ENCODE measurements around the gene MT1X.
"Not testable (repeated sequence)": the region's sequence is repeated elsewhere in the genome, so short reads cannot be mapped to it uniquely, and the experiment has no call there.

The MT1X gene

GRCh38 chr16:56651586-56651985 lies 30.7 kb upstream of the MT1X start, which contains the start of gene MT1B:
MT1B (plus strand) TSS chr16:56651886; CDS start chr16:56651954, 68 bp downstream.
- H3K27ac ChIP-seq, result no peak within 1 kb of the TSS

DNA sequence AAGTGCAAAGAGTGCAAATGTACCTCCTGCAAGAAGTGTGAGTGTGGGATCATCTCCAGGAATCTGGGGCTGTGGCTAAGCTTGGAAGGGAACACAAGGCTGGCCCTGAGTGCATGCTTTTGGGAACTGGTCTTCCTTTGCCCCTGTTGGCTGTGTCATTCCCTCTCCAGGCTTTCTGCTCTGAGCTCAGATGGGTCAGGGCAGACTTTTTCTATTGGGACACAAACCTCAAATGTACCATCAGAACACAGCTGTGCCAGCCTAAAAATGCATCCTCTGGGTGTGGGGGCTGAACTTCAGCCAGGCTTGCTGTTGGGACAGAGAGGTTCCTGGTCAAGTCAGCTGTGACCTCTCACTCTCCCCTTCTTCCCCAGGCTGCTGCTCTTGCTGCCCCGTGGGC lies 29.7 kb upstream of the MT1X start:
- no peak overlapping the region for H3K4me3 ChIP-seq
- H3K27ac ChIP-seq, result no peak overlapping the region

More at GRCh38 chr16:56651586-56651985, 30.7 kb upstream of the MT1X start, which contains the start of gene MT1B:
- no peak within 1 kb of the TSS for H3K4me3 ChIP-seq

DNA sequence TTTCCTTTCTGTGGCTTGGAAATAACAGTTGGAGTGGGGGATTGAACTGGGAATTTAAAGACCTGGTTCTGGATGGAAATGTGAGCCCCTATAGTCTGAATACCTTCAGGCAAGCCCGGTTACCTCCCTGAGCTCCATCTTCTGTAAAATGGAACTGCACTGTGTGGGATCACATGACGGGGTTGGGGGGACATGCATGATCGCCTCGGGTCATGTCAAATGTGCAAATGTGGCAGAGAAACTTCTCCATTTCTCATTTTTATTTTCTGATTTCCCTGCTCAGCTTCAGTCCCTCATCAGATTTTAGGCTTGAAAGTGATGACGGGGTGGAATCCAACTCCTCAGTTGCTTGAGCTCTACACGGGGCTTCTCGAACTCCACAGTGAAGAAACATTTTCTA lies 29.1 kb upstream of the MT1X start:
- Histone ChIP-seq H3K27ac (no peak overlapping the region), H3K4me3 (no peak overlapping the region)

GRCh38 chr16:56657555-56658326 lies 24.5 kb upstream of the MT1X start, which contains the start of gene MT1F:
MT1F (plus strand) TSS chr16:56657959; CDS start chr16:56658059, 100 bp downstream.
- H3K27ac ChIP-seq, result peak within 1 kb of the TSS in 20 of 21 experiments; percentile 7 to 83 (median 69)

DNA sequence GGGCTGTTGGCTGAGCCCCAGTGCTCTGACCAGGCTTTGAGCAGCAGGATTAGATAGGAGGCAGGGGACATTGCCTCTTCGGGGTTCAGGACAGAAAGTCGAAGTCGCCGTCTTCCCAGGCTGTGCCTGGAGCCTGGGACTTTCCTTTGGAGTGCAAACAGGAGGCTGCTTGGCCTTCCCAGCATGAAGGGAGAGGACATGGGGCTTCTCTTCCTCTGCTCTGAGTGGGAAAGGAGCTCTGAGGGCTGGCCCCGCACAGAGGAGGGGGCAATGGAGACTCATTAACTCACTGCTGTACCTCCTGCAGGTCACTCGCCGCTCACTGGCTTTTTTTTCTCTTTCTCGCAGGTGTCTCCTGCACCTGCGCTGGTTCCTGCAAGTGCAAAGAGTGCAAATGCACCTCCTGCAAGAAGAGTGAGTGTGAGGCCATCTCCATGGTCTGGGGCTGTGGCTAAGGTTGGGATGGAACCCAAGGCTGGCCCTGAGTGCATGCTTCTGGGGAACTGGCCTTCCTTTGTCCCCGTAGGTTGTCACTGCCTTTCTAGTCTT lies 23.9 kb upstream of the MT1X start:
- H3K4me3 ChIP-seq, result peak overlapping the region; percentile 31 to 66 (median 52)
- peak overlapping the region in 13 of 21 experiments; percentile 7 to 79 (median 71) for H3K27ac ChIP-seq

More at GRCh38 chr16:56657555-56658326, 24.5 kb upstream of the MT1X start, which contains the start of gene MT1F:
- H3K4me3 ChIP-seq, result peak within 1 kb of the TSS; percentile 31 to 66 (median 52)

DNA sequence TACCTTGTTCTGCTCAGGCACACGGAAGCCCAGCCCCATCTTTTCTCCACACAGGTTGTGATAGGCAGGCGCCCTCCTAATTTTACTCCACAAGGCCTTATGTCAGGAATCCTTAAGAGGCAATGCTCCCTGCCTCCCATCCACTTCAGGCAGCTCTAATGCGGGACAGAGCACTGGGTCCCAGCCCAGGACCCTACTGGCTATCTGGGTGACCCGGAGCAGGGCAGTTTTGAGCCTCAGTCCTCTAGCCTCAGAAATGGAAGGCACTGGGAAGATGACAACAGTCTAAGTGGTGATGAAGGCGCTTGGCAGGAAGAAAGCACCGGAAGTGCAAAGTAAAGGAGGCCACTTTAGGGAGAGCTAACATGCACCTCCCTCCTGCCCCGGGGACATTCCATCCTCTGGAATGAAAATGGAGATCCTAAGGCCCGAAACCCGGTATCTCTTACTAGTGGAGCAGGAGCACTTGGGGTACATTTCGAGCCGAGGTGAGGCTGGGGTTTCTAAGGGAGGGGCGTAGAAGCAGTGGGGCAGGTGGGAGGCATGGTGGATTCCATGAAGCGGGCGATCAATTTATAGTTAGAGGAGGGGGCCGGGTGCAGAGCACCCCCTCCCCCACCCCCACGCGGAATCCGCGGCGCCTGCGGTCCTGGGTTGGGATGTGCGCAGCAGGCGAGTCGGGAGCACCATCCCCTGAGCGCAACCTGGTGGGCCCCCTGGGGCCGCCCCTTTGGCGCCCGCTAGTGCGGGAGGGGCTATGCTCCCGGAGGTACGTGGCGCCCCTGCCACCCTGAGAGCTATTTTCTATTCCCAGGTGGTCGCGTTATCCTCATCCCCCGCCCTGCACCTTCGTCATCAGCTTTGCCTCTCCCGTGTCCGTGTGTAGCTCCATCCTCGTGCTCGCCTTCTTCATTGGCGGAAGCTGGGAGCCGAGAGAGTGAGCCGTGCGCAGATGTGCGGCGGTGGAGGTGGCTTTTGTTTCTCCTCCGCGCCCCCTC lies 19.6 kb upstream of the MT1X start:
- H3K27ac ChIP-seq, result peak overlapping the region in 4 of 21 experiments; percentile 2 to 27 (median 16)
- peak overlapping the region in 4 of 7 experiments; percentile 10 to 27 (median 19) for H3K4me3 ChIP-seq

- no peak overlapping the region for H3K4me3 ChIP-seq
- H3K27ac ChIP-seq, result no peak overlapping the region
These were observed 17.8 kb upstream of the MT1X start for GRCh38 chr16:56664506-56664905.

GRCh38 chr16:56665286-56666261 lies 16.7 kb upstream of the MT1X start:
- H3K27ac ChIP-seq, H3K4me3 ChIP-seq: not testable (repeated sequence)

DNA sequence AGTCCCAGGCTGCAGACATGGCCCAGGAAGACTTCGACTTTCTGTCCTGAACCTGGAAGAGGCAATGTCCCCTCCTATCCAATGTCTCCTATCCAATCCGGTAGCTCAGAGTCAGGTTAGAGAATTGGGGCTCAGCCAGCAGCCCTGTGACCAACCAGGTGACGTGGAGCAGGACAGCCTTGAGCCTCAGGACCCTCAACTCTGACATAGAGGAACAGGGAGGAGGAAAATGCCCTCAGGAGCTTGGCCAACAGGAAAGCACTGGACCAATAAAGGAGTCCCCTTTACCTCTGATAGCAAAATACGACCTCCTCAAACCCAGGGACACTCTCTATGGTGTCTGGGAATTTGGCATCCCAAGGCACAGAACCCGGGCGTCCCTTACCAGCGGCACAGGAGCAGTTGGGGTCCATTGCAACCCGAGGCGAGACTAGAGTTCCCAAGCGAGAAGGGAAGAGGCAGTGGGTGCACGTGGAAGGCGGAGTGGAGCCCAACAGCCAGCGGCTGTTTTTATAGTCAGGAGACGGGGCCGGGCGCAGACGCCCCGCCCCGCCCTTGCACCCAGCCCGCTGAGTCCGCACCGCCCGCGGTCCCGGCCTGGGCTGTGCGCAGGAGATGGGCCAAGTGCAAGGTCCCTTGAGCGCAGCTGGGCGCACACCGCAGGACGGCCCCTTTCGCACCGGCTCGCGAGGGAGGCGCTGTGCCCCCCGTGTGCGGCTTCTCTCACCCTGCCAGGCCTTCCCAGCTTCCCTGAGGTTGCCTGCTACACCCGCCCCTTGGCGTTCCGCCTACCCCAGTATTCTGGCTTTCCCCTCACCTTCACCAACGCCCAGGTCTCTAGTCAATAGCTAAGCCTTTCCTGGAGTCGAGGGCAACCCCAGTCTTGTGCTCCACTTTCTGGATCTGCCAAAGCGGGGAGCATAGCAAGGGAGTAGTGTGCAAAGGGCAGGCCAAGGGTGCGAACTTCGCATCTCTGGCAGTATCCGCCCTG lies 14.4 kb upstream of the MT1X start, which contains the start of gene MT1G:
TSS of gene MT1G (minus strand) at position 485 of the 991 bp plus-strand sequence. CDS start at position 413, 72 bp downstream.
- H3K4me3 ChIP-seq, result peak within 1 kb of the TSS in 3 of 7 experiments; percentile 20 to 30 (median 24)
- H3K27ac ChIP-seq, result peak within 1 kb of the TSS in 1 of 21 experiments; percentile 39

DNA sequence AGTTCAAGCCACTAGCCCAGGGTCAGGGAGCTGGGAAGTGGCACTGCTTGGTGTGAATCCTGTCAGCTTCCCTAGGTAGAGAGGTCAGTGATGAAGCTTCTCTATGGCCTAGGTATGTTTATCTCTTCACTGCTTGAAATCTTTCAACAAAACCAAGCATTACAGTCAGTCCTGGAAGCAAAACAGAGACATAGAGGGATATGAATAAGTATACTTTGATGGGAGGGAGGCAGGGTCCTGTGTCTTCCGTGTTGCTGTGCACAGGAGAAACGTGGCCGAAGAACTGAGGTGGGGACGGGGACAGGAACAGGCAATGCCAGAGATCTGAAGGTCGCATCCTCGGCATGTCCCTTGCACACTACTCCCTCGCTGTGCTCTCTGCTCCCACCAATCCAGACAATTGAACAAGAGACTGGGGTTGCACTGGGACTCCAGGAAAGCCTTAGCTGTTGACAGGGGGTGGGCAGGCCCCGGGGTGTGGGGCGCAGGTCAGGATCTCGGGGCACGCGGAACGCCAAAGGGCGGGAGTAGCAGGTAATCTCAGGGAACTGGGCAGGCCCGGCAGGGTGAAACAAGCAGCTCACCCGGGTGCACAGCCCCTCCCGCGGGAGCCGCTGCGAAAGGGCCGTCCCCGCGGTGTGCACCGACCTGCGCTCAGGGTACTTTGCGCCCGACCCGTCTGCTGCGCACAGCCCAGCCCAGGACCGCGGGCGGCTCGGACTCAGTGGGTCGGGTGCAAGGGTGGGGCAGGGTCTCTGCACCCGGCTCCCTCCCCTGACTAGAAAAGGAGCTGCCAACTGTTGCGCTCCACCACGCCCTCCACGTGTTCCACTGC lies 13.0 kb upstream of the MT1X start, which contains the start of gene MT1H:
TSS of gene MT1H (plus strand) at position 810 of the 835 bp plus-strand sequence. CDS start 71 bp downstream, outside the sequence.
- Histone ChIP-seq H3K27ac (no peak within 1 kb of the TSS), H3K4me3 (peak within 1 kb of the TSS in 1 of 7 experiments; percentile 2)

- peak overlapping the region in 1 of 7 experiments; percentile 2 for H3K4me3 ChIP-seq
- no peak overlapping the region for H3K27ac ChIP-seq
These were observed 12.2 kb upstream of the MT1X start for GRCh38 chr16:56669840-56670619.

DNA sequence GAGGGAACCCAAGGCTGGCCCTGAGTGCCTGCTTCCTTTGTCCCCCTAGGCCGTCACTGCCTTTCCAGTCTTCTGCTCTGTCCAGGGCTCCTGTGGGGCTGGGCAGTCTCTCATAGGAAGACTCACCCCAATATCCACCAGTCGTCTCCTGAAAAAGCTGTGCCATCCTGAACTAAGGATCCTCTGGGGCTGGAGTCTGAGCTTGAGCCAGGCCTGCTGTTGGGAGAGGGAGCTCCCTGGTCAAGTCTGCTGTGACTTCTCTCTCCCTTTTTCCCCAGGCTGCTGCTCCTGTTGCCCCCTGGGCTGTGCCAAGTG lies 11.7 kb upstream of the MT1X start:
- Histone ChIP-seq H3K4me3 (no peak overlapping the region), H3K27ac (no peak overlapping the region)

DNA sequence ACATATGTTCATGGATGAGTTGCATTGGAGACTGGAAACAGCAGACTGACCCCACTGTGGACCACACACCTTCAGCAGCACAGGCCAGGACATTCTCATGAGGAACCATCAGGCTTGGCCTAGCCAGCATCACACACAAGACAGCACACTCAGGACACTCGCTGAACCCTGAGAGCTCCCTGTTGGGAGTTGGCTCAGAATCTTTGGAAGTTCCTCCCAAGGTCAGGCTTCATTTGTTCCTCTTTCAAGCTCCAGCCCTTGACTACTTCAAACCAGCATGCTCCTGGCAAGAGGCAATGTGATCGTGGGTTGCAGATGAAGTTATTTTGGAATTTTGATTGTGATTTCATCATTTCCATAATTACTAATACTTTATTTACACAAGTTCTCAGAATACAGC lies 10.6 kb upstream of the MT1X start:
- H3K27ac ChIP-seq, H3K4me3 ChIP-seq: not testable (repeated sequence)

DNA sequence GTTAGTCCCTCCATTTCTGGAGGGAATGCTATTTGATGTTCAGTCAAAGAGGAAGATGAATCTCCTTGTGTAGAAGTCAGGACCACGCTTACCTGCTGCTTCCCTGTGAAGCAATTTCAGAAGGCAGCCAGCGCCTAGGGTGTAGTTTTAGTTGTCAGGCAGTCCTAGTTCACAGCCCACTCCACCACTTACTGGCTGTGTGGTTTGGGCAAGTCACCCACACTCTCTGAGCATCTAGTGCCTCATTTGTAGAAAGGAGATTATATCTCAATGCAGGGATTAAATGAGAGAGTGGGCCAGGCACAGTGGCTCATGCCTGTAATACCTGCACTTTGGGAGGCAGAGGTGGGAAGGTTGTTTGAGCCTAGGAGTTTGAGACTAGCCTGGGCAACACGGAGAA lies 10.1 kb upstream of the MT1X start:
- H3K27ac ChIP-seq, H3K4me3 ChIP-seq: not testable (repeated sequence)

GRCh38 chr16:56672761-56673536 lies 9.3 kb upstream of the MT1X start:
- no peak overlapping the region for H3K27ac ChIP-seq

More at GRCh38 chr16:56672761-56673536, 9.3 kb upstream of the MT1X start:
- no peak overlapping the region for H3K4me3 ChIP-seq
